ENCODE data around the gene NCAPD3.

DNA sequence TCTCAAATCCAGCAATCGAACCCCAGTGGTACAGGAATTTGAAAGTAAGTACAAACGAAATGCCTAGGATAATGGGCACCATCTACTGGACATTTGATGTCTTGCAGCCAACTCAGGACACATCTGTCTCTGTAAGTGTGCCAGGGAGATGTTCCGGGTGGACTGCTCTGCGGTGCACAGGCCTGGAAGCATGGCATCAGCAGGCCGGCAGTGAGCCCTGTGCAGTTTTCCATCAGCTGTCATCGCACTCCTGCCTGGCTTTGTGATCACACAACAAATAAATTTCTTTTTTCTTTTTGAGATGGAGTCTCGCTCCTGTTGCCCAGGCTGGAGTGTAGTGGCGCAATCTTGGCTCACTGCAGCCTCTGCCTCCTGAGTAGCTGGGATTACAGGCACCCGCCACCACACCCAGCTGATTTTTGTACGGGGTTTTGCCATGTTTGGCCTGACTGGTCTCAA, 83.9 kb downstream of the NCAPD3 start:
- TF ChIP-seq, protein P1, sequence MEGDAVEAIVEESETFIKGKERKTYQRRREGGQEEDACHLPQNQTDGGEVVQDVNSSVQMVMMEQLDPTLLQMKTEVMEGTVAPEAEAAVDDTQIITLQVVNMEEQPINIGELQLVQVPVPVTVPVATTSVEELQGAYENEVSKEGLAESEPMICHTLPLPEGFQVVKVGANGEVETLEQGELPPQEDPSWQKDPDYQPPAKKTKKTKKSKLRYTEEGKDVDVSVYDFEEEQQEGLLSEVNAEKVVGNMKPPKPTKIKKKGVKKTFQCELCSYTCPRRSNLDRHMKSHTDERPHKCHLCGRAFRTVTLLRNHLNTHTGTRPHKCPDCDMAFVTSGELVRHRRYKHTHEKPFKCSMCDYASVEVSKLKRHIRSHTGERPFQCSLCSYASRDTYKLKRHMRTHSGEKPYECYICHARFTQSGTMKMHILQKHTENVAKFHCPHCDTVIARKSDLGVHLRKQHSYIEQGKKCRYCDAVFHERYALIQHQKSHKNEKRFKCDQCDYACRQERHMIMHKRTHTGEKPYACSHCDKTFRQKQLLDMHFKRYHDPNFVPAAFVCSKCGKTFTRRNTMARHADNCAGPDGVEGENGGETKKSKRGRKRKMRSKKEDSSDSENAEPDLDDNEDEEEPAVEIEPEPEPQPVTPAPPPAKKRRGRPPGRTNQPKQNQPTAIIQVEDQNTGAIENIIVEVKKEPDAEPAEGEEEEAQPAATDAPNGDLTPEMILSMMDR (IDR thresholded peaks at IDR 0.05), result peak; percentile 84 to 94 (median 90)
- no peak for TF ChIP-seq POLR2A (IDR thresholded peaks at IDR 0.05; ENCODE audit: low read depth)

All from esophagus muscularis mucosa (tissue), 3 donors.